Endothelial cell of umbilical vein (primary cell): ENCODE measurements around the gene CNNM2. TPM values are rescaled to one million over a fixed set of nuclear protein-coding genes. Genes with fewer than 3 reads are reported as not detected.

ENCODE experiments used
- BruUV-seq: library from RNA; stranded (reverse); fragments of 400-500 nt; replicated peaks from 2 replicates; lab custom pipeline; 2021; lab: Mats Ljungman, UMichigan
- CTCF ChIA-PET: fragments of 300-600, 350-600 bp; sonication (Branson Sonifier 250); formaldehyde crosslinking; loops from one replicate; lab custom pipeline; 2021; ENCODE audit warnings: antibody characterized with exemption, inconsistent platforms; lab: Charles Lee
- POLR2A ChIA-PET: fragments of 300-600, 350-600 bp; sonication (Branson Sonifier 250); formaldehyde crosslinking; loops from one replicate; lab custom pipeline; 2021; ENCODE audit warnings: antibody characterized with exemption, inconsistent platforms; lab: Charles Lee
- DNase-seq: peaks from one replicate; pipeline ENCODE4 v3.0.0-alpha.2; 2011; ENCODE audit warnings: low read depth, low spot score
- FAIRE-seq: peaks from 2 replicates; lab custom pipeline; 2011; peaks lifted over from hg19 to GRCh38; lab: Jason Lieb, UNC
- H2AFZ ChIP-seq: 2 replicates; pipeline ENCODE4 v1.6.0; 2012; ENCODE audit warnings: low read depth, low read length, control low read depth, inconsistent platforms
- H3K27ac ChIP-seq: 2 replicates; pipeline ENCODE4 v1.5.1; 2011; ENCODE audit warnings: low read depth, mild to moderate bottlenecking, control low read depth, low read length, moderate library complexity; ENCODE audit not compliant: insufficient read depth
- H3K27me3 ChIP-seq, 2 experiments: 2 replicates each; pipeline versions ENCODE4 v1.6.0 to v1.6.1; 2011; ENCODE audit warnings: low read length in 2 of 2, mixed read lengths in 1 of 2; ENCODE audit not compliant: control insufficient read depth in 2 of 2, insufficient read depth in 2 of 2
- H3K36me3 ChIP-seq, 2 experiments: 2 replicates in 1 of 2; 3 replicates in 1 of 2; pipeline ENCODE4 v1.5.1; 2011; ENCODE audit warnings: low read length in 2 of 2, mild to moderate bottlenecking in 1 of 2, moderate library complexity in 1 of 2; ENCODE audit not compliant: control insufficient read depth in 2 of 2, insufficient read depth in 2 of 2; ENCODE audit errors: extremely low read depth in 1 of 2
- H3K4me1 ChIP-seq: 3 replicates; pipeline ENCODE4 v1.5.1; 2011; ENCODE audit warnings: mild to moderate bottlenecking, low read length; ENCODE audit not compliant: control insufficient read depth, insufficient read depth; ENCODE audit errors: extremely low read depth
- H3K4me2 ChIP-seq: 2 replicates; pipeline ENCODE4 v1.6.1; 2011; ENCODE audit warnings: low read length, control low read depth, mixed read lengths; ENCODE audit not compliant: insufficient read depth
- H3K4me3 ChIP-seq, 3 experiments: fragments of 200-600 bp in 1 of 3; sonication (generic), shearing (Covaris generic) in 1 of 3; replicated peaks in 1 of 3; 2 replicates each; pipeline ENCODE4 v1.5.1; 2011 to 2016; ENCODE audit warnings: control low read depth in 3 of 3, low read length in 3 of 3, mild to moderate bottlenecking in 2 of 3, inconsistent platforms in 1 of 3, low read depth in 1 of 3, moderate library complexity in 1 of 3; ENCODE audit not compliant: insufficient read depth in 1 of 3
- H3K79me2 ChIP-seq: 2 replicates; pipeline ENCODE4 v1.6.0; 2012; ENCODE audit warnings: low read length, inconsistent platforms; ENCODE audit not compliant: control insufficient read depth, insufficient read depth
- H3K9ac ChIP-seq: replicated peaks from 2 replicates; pipeline ENCODE3; 2011; ENCODE audit warnings: low read length, control low read depth; ENCODE audit not compliant: insufficient read depth; ENCODE audit errors: extremely low read depth
- H3K9me1 ChIP-seq: replicated peaks from 3 replicates; pipeline ENCODE4 v1.6.0; 2011; ENCODE audit warnings: mild to moderate bottlenecking, low read length; ENCODE audit not compliant: control insufficient read depth, insufficient read depth; ENCODE audit errors: extremely low read depth
- H3K9me3 ChIP-seq: replicated peaks from 2 replicates; pipeline ENCODE4 v1.5.1; 2012; ENCODE audit warnings: low read length, inconsistent platforms; ENCODE audit not compliant: control insufficient read depth, insufficient read depth
- H4K20me1 ChIP-seq: replicated peaks from 2 replicates; pipeline ENCODE3; 2011; ENCODE audit warnings: mild to moderate bottlenecking, low read length; ENCODE audit not compliant: control insufficient read depth, insufficient read depth; ENCODE audit errors: extremely low read depth
- EZH2 ChIP-seq: IDR thresholded peaks from 2 replicates; pipeline ENCODE4 v1.6.1; 2012; ENCODE audit warnings: borderline replicate concordance, low read depth, mild to moderate bottlenecking, moderate library complexity, low read length, inconsistent platforms; ENCODE audit not compliant: severe bottlenecking
- FOS ChIP-seq: IDR thresholded peaks from 2 replicates; pipeline ENCODE4 v1.6.1; 2011; ENCODE audit warnings: mild to moderate bottlenecking, low read length, moderate library complexity, borderline replicate concordance; ENCODE audit not compliant: insufficient read depth
- GATA2 ChIP-seq: IDR thresholded peaks from 2 replicates; pipeline ENCODE4 v1.7.0; 2011; ENCODE audit warnings: low read depth, mild to moderate bottlenecking, moderate library complexity, mixed read lengths, low read length; ENCODE audit not compliant: insufficient read length, insufficient read depth
- JUN ChIP-seq: IDR thresholded peaks from 2 replicates; pipeline ENCODE4 v1.6.1; 2011; ENCODE audit warnings: borderline replicate concordance, low read depth; ENCODE audit not compliant: insufficient read length, insufficient read depth
- MAX ChIP-seq: IDR thresholded peaks from 2 replicates; pipeline ENCODE4 v1.6.1; 2011; ENCODE audit not compliant: insufficient read depth, insufficient read length
- MYC ChIP-seq: IDR thresholded peaks from one replicate; pipeline ENCODE4 v1.6.1; 2011; ENCODE audit warnings: mild to moderate bottlenecking, low read depth, low read length
- POLR2A ChIP-seq: IDR thresholded peaks from 2 replicates; pipeline ENCODE4 v1.6.1; 2012; ENCODE audit warnings: low read depth, mild to moderate bottlenecking, control low read depth, low read length
- POLR2AphosphoS5 ChIP-seq: IDR thresholded peaks from 2 replicates; pipeline ENCODE4 v1.6.1; 2012; ENCODE audit warnings: low read depth, mild to moderate bottlenecking, control low read depth, low read length, moderate library complexity; ENCODE audit not compliant: insufficient read depth
- dilution Hi-C: fragments of 300-500 bp; cut with MboI; formaldehyde crosslinking; loops from one replicate; pipeline ENCODE4 v1.15.0; 2019; ENCODE audit warnings: low sequenced_read_pairs; ENCODE audit not compliant: extremely low pct_ligation_motif_present
- intact Hi-C: fragments of 100-400 bp; cut with micrococcal nuclease; formaldehyde crosslinking; loops from one replicate; pipeline ENCODE4 v1.10.0; 2022
- polyA plus RNA-seq, 4 experiments: library from polyadenylated mRNA; depleted of rRNA in 3 of 4; stranded (reverse) in 3 of 4; unstranded in 1 of 4; fragments of >200 nt; gene quantifications; 2 replicates each; pipeline versions ENCODE4 v1.2.1 to v1.2.3, GENCODE V29; 2011 to 2012; ENCODE audit warnings: missing spikeins in 1 of 4
- total RNA-seq: library from RNA; stranded (reverse); gene quantifications from 2 replicates; pipeline ENCODE4 v1.2.3, GENCODE V29; 2021
- TF ChIP-seq, protein P1 (sequence below), 2 donors: IDR thresholded peaks; 1 replicate in 1 of 2; 2 replicates in 1 of 2; pipeline ENCODE4 v1.5.1; 2011; ENCODE audit warnings: low read length in 2 of 2, mild to moderate bottlenecking in 2 of 2, moderate library complexity in 2 of 2, control low read depth in 1 of 2, inconsistent platforms in 1 of 2, low read depth in 1 of 2; ENCODE audit not compliant: insufficient read depth in 1 of 2; ENCODE audit errors: extremely low read depth in 1 of 2

CNNM2 gene
- total and polyA plus RNA-seq, 2 donors (not counting 3 experiments of a cell fraction or from before 2014, with no cell fraction given), result 1.9 to 3.0 TPM

- no peak for TF ChIP-seq JUN
- no peak for TF ChIP-seq POLR2AphosphoS5
- no peak for TF ChIP-seq GATA2
- no peak for TF ChIP-seq MAX
- no peak for TF ChIP-seq FOS
- H3K4me2 ChIP-seq, result no peak overlapping the region
- H3K27ac ChIP-seq, result no peak overlapping the region
- no peaks in the 10 kb centered on the region for H3K9me1 ChIP-seq
- no peaks in the 10 kb centered on the region for H4K20me1 ChIP-seq
- intact Hi-C loops, result no loop called here
- H3K4me3 ChIP-seq, result no peak overlapping the region
- BruUV-seq, result no TSS peak
- CTCF ChIA-PET, result interaction anchor here (0.9 kb wide), 1 partner anchor 21 kb away, joined by 5 read pairs; no protein-coding TSS in a partner anchor
- H3K4me1 ChIP-seq, result no peaks in the 10 kb centered on the region
- H3K36me3 ChIP-seq, result no peaks in the 10 kb centered on the region
- no peaks in the 10 kb centered on the region for H3K27me3 ChIP-seq
- dilution Hi-C loops, result no loop called here
- H2AFZ ChIP-seq, result no peak overlapping the region
- H3K9me3 ChIP-seq, result no peaks in the 10 kb centered on the region
- H3K9ac ChIP-seq, result no peak overlapping the region
- POLR2A ChIA-PET, result no interaction called here
- FAIRE-seq (no peak), DNase-seq (no peak)
- H3K79me2 ChIP-seq, result no peaks in the 10 kb centered on the region
Observed at GRCh38 chr10:102880256-102880655, 37.8 kb upstream of the CNNM2 start.

GRCh38 chr10:102888048-102888447 is 30.0 kb upstream of the CNNM2 start:
- H3K9me1 ChIP-seq, result no peaks in the 10 kb centered on the region
- no peak for FAIRE-seq
- intact Hi-C loops, result no loop called here
- H3K9me3 ChIP-seq, result no peaks in the 10 kb centered on the region
- no peaks in the 10 kb centered on the region for H3K79me2 ChIP-seq
- H4K20me1 ChIP-seq, result no peaks in the 10 kb centered on the region
- ChIA-PET CTCF (interaction anchor here (0.5 to 2.8 kb wide), 3 partner anchors 13 to 224 kb away, joined by 4 to 9 read pairs (median 8); no protein-coding TSS in a partner anchor), POLR2A (no interaction called here)
- dilution Hi-C loops, result no loop called here
- H3K27me3 ChIP-seq, result no peaks in the 10 kb centered on the region
- no peak overlapping the region for H2AFZ ChIP-seq
- no peak overlapping the region for H3K27ac ChIP-seq
- no peak overlapping the region for H3K4me3 ChIP-seq
- TF ChIP-seq JUN, result no peak
- no peak for TF ChIP-seq POLR2A
- TF ChIP-seq, protein P1, sequence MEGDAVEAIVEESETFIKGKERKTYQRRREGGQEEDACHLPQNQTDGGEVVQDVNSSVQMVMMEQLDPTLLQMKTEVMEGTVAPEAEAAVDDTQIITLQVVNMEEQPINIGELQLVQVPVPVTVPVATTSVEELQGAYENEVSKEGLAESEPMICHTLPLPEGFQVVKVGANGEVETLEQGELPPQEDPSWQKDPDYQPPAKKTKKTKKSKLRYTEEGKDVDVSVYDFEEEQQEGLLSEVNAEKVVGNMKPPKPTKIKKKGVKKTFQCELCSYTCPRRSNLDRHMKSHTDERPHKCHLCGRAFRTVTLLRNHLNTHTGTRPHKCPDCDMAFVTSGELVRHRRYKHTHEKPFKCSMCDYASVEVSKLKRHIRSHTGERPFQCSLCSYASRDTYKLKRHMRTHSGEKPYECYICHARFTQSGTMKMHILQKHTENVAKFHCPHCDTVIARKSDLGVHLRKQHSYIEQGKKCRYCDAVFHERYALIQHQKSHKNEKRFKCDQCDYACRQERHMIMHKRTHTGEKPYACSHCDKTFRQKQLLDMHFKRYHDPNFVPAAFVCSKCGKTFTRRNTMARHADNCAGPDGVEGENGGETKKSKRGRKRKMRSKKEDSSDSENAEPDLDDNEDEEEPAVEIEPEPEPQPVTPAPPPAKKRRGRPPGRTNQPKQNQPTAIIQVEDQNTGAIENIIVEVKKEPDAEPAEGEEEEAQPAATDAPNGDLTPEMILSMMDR (IDR thresholded peaks at IDR 0.05; ENCODE audit: extremely low read depth in 1 of 2, insufficient read depth in 1 of 2, low read depth in 1 of 2, low read length in 2 of 2), result no peak
- TF ChIP-seq MYC, result no peak
- no peak for TF ChIP-seq POLR2AphosphoS5
- TF ChIP-seq FOS, result no peak
- no peak for TF ChIP-seq MAX
- no peak for TF ChIP-seq EZH2
- BruUV-seq, result no TSS peak
- H3K4me1 ChIP-seq, result no peaks in the 10 kb centered on the region
- H3K4me2 ChIP-seq, result no peak overlapping the region
- H3K36me3 ChIP-seq, result no peaks in the 10 kb centered on the region
- no peak for DNase-seq
- no peak overlapping the region for H3K9ac ChIP-seq
